Measurements from ENCODE around the gene SNCB.

The SNCB gene

DNA sequence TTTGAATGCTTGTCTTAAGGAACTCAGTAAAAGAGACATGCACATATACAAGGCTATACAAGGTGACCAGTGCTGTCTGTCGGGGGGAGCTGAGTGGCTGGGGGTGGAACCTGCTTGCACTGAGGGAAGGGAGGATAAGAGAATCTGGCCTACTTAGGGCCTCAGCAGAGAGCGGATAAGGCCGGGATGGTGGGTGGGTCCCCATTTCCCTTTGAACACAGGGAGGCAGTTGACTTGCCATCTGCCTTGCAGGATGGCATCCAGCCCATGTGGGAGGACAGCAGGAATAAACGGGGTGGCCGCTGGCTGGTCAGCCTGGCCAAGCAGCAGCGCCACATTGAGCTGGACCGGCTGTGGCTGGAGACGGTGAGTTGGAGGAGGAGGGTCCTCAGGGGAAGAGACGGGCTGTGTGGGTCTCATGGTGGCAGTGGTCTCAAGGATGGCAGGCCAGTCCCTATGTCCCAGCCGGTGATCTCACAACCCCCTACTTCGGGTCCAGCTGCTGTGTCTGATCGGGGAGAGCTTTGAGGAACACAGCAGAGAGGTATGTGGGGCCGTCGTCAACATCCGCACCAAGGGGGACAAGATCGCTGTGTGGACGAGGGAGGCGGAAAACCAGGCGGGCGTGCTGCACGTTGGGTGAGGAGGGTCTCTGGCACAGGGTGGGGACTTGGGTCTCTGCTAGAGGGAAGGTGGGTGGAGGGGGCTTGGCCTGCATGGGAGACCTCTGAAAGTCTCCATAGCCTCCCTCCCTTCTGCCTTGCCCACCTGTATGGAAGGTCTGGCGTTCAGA lies 14.7 kb upstream of the SNCB start:
- DNase-seq = no peak
- H3K27me3 Mint-ChIP-seq = peaks cover 11% of the 10 kb centered on the region
- CTCF ChIA-PET = no interaction called here
- H3K36me3 Mint-ChIP-seq = peaks cover 6% of the 10 kb centered on the region
- no peak overlapping the region for H3K27ac Mint-ChIP-seq
- no peak overlapping the region for H3K4me3 Mint-ChIP-seq
- peaks cover 37% of the 10 kb centered on the region for H3K4me1 Mint-ChIP-seq
- H3K9me3 Mint-ChIP-seq = no peaks in the 10 kb centered on the region

DNA sequence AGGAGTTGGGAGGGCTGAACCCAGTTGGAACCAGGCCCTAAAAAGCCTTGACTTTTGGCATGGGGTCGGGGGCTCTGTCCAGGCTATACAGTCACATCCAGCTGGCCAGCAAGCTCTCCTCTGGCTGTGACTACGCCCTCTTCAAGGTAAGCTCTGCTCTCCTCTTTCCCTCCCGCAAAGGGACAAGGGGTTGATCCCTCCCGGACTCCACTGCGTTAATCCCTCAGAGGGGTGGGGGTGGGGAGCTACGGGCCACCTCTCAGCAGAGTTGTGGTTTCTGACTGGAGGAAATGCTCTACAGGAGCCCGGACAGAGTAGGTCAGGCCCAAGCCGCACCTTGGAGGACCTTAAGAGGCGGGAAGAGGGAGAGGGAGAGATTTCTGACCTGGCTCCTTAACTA lies 14.0 kb upstream of the SNCB start:
- peaks cover 18% of the 10 kb centered on the region for H3K27me3 Mint-ChIP-seq
- H3K36me3 Mint-ChIP-seq = peaks cover 6% of the 10 kb centered on the region
- no peak overlapping the region for H3K4me3 Mint-ChIP-seq
- CTCF ChIA-PET = no interaction called here
- no peak overlapping the region for H3K27ac Mint-ChIP-seq
- no peak for DNase-seq
- peaks cover 30% of the 10 kb centered on the region for H3K4me1 Mint-ChIP-seq
- H3K9me3 Mint-ChIP-seq = no peaks in the 10 kb centered on the region

DNA sequence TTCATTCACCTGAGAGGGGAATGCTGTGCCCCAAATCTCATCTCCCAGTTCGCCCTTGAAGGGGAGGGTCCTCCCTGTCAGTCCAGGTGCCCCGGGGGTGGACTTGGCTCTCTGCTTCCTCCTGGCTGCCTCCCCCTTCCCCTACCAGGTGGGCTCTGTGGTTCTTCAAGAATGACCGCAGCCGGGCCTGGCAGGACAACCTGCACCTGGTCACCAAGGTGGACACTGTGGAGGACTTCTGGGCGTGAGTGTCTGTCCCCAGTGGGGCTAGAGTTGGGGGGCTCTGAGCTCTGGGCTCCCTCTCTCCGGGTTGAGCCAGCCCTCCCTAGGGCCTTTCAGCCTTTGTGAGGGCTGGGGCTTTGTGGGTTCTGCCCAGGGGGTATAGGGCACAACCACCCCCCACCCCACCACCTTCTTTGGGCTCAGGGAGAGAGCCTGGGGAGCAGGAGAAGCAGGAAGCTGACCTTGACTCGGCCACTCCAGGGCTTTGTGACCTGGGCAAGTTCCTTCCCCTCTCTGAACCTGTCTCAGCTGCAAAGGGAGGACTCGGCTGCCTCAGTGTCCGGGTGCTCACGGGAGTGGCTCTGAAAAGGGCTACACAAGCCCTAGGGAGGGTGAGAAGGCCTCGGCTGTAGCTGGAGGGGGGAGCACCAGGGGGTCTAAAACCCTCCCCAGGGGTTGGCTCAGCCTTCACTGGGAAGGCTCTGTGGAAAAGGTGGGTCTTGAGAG lies 13.3 kb upstream of the SNCB start:
- H3K9me3 Mint-ChIP-seq = no peaks in the 10 kb centered on the region
- peaks cover under 1% of the 10 kb centered on the region for H3K36me3 Mint-ChIP-seq
- no peak overlapping the region for H3K27ac Mint-ChIP-seq
- H3K4me3 Mint-ChIP-seq = no peak overlapping the region
- CTCF ChIA-PET = no interaction called here
- H3K27me3 Mint-ChIP-seq = peaks cover 18% of the 10 kb centered on the region
- peaks cover 24% of the 10 kb centered on the region for H3K4me1 Mint-ChIP-seq
- DNase-seq = no peak

DNA sequence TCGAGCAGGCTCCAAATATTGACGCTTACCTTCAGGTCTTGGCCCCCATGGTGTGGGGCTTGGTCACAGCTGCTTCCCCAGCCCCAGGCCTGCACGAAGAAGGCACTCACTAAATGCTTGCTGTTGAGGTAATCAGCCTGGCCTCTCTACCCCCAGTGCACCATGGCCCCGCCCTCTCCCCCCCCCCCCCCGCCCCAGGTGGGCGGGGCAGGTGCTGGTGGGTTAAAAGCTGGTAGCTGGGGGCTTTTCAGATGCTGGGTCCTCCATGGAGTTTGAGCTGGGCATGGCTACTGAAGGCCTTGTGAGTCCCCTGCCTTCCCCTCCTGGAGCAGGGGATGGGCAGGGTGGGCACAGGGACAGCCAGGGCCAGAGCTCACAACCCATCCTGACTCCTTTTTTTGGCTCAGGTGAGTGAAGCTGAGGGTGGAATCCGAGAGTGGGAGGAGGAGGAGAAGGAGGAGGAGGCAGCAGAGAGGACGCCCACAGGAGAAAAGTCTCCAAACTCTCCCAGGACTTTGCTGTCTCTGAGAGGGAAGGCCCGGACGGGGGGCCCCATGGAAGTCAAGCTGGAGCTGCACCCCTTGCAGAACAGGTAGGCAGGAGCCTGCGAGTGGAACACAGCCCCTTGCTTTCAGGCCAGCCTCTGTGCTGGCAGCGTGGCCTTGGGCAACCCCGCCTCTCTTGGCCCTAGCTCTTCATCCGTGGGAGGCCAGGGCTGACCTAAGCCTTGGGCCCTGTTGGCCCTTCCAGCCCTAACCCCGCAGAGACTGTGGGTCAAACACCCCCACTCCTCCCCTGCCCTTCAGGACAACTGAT lies 12.5 kb upstream of the SNCB start:
- no peak for DNase-seq
- Mint-ChIP-seq H3K27me3 (peaks cover 19% of the 10 kb centered on the region), H3K4me3 (no peak overlapping the region), H3K27ac (no peak overlapping the region), H3K9me3 (no peaks in the 10 kb centered on the region), H3K4me1 (peaks cover 18% of the 10 kb centered on the region), H3K36me3 (no peaks in the 10 kb centered on the region)
- CTCF ChIA-PET = no interaction called here

DNA sequence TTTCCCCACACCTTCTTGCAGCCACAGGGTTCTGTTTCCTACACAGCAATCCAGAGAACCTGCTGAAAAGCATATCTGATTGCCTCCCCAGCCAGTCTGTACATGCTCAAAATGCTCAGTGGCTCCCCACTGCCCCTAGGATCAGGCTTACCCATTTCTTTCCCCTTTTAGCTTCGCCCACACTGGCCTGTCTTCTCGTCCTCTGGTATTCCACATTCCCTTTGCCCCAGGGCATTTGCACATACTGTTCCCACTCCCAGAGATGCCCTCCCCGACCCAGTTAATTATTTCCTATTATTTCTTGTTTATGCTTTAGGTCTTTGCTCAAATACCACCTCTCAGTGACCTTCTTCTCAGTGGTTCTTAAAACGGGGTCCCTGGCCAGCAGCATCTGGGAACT lies 10.3 kb upstream of the SNCB start:
- no peaks in the 10 kb centered on the region for H3K9me3 Mint-ChIP-seq
- no peak overlapping the region for H3K27ac Mint-ChIP-seq
- CTCF ChIA-PET = no interaction called here
- H3K36me3 Mint-ChIP-seq = no peaks in the 10 kb centered on the region
- H3K4me1 Mint-ChIP-seq = peaks cover 3% of the 10 kb centered on the region
- no peak overlapping the region for H3K4me3 Mint-ChIP-seq
- peaks cover 42% of the 10 kb centered on the region for H3K27me3 Mint-ChIP-seq
- no peak for DNase-seq

DNA sequence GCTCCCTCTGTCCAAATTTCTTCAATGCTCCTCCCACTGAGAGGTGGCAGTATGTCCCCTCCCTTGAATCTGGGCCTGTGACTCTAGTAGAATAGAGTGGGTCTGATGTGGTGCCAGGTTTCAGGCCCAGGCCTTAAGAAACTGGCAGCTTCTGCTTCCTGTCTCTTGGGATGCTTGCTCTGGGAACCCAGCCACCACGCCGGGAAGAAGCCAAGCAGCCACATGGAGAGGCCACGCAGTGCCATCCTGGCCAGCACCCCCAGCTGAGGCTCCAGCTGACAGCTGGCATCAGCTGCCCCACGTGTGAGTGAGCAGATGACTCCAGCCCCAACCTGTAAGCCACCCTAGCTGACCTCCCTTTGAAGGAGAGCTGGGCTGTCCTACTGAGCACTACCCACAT lies 9.6 kb upstream of the SNCB start:
- no peak for DNase-seq
- Mint-ChIP-seq H3K27ac (no peak overlapping the region), H3K4me1 (peaks cover under 1% of the 10 kb centered on the region), H3K9me3 (no peaks in the 10 kb centered on the region), H3K36me3 (no peaks in the 10 kb centered on the region), H3K27me3 (peaks cover 48% of the 10 kb centered on the region), H3K4me3 (no peak overlapping the region)
- CTCF ChIA-PET = no interaction called here

DNA sequence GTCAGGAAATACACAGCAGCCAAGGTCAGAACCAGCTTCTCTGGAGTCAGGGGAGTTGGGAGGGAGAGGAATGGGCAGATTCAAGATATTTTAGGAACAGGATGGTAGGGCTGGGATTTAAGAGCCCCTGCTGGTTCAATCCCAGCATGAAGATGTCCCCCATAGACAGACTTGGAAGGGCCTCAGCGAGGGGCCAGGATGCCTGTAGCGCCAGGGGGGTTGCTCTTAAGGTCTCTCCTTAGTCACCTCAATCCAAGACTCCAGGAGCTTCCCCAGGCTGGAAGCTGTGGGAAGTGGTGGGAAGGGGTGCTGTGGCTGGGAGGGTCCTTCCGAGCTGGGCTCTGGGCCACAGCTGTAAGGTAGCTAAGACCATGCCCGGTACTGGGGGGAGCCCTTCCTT lies 8.9 kb upstream of the SNCB start:
- Mint-ChIP-seq H3K4me3 (no peak overlapping the region), H3K9me3 (no peaks in the 10 kb centered on the region), H3K36me3 (no peaks in the 10 kb centered on the region), H3K4me1 (peaks cover under 1% of the 10 kb centered on the region), H3K27me3 (peaks cover 55% of the 10 kb centered on the region), H3K27ac (no peak overlapping the region)
- no peak for DNase-seq
- CTCF ChIA-PET = no interaction called here

DNA sequence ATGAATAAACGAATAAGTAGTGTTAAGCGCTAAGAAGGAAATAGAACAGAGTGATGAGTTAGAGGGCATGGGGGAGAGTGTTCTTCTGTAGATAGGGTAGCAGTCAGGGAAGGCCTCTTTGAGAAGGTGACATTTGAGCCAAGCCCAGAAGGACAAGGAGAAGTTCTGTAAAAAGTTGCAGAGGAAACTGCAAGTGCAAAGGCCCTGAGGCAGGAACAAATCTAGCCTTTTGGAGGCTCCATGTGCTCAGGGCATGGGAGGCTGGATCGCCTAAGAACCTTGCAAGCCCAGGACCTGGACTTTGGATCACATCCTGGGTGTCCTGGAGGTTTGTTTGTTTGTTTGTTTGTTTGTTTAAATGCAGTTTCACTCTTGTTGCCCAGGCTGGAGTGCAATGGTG lies 8.1 kb upstream of the SNCB start:
- no peaks in the 10 kb centered on the region for H3K9me3 Mint-ChIP-seq

DNA sequence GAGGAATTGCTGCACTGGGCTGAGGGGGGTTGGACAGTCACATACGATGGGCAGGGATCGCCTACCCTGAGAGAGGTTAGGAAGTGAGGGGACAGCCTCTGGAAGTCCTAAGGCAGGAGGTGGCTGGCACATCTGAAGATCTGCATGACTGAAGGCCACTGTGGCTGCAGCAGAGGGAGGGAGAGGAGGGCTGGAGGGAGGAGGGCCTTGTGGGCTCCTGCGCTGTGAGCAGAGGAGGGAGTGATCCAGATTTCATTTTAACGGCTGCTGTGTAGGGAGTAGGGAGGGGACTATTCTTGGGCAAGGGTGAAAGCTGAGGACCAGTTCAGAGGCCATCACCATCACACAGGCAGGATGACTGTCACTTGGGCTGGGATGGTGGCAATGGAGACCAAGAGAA lies 7.2 kb upstream of the SNCB start:
- CTCF ChIA-PET = no interaction called here
- H3K4me1 Mint-ChIP-seq = peaks cover 6% of the 10 kb centered on the region
- DNase-seq = no peak
- H3K9me3 Mint-ChIP-seq = no peaks in the 10 kb centered on the region
- no peak overlapping the region for H3K4me3 Mint-ChIP-seq
- H3K27ac Mint-ChIP-seq = no peak overlapping the region
- H3K36me3 Mint-ChIP-seq = no peaks in the 10 kb centered on the region
- H3K27me3 Mint-ChIP-seq = peaks cover 61% of the 10 kb centered on the region

More for the DNA sequence above, 8.1 kb upstream of the SNCB start:
- Mint-ChIP-seq H3K27me3 (peaks cover 56% of the 10 kb centered on the region), H3K36me3 (no peaks in the 10 kb centered on the region), H3K4me1 (peaks cover 6% of the 10 kb centered on the region), H3K4me3 (no peak overlapping the region), H3K27ac (no peak overlapping the region)
- CTCF ChIA-PET = no interaction called here
- no peak for DNase-seq

DNA sequence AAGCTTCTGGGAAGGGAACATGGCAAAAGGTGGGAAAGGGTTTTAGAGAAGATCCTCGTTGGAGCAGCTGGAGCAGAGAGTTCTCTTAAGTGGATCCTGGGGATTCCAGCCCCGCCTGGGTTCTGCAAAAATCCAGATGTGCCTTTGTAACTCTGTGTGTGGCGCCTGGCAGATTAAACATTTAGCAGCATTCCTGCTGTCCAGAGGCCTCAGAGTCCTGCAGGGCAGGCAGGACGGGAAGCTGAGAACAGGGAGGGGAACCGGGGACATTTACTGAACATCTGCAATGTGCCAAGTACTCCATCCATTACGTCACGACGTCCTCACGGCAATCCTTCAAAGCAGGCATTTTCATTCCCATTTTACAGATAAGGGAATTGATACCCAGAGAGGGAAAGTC lies 6.1 kb upstream of the SNCB start:
- H3K4me1 Mint-ChIP-seq = peaks cover 6% of the 10 kb centered on the region
- H3K9me3 Mint-ChIP-seq = no peaks in the 10 kb centered on the region
- H3K27ac Mint-ChIP-seq = no peak overlapping the region
- no peak overlapping the region for H3K4me3 Mint-ChIP-seq
- CTCF ChIA-PET = no interaction called here
- peaks cover 72% of the 10 kb centered on the region for H3K27me3 Mint-ChIP-seq
- DNase-seq = no peak
- H3K36me3 Mint-ChIP-seq = no peaks in the 10 kb centered on the region

DNA sequence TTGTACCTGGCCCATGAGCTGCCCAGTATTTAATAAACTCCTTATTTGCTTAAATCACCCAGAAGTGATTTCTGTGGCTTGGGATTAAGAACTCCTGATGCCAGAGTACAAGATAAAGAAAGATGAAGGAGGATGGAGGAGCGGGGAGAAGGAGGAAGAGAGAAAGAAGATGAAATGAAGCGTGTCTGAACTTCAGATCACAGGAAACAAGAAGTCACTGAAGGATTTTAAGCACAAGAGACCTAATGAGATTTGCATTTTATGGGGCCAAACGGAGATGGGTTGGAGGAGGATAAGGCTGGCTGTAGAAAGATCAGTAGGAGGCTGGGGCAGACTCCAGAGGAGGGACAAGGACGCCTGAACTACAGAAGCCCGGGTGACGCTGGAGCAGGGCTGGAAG lies 3.3 kb upstream of the SNCB start:
- Mint-ChIP-seq H3K4me1 (peaks cover 19% of the 10 kb centered on the region), H3K36me3 (no peaks in the 10 kb centered on the region), H3K4me3 (no peak overlapping the region), H3K9me3 (no peaks in the 10 kb centered on the region), H3K27ac (no peak overlapping the region), H3K27me3 (peaks cover 93% of the 10 kb centered on the region)
- no peak for DNase-seq
- CTCF ChIA-PET = interaction anchor here (1.0 kb wide), 1 partner anchor 27 kb away, joined by 3 read pairs; no protein-coding TSS in a partner anchor

DNA sequence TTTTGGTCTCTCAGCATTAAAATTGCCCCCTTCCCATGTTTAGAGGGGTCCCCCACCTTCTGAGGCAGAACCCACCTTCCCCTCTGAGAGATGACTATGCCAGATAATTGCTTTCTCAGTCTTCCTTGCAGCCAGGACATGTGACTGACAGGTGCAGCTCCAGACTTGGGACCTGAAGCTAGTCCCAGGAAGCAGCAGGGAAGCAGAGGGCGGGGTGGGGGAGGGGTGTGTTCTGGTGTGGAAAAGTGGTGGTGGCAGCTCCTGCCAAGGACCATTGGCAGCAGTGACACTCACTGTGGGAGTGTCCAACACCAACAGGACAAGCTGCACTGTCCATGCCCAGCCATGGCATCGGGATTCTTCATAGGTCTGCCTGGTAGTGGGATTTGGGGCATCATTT lies 2.4 kb upstream of the SNCB start:
- CTCF ChIA-PET = interaction anchor here (1.0 kb wide), 1 partner anchor 28 kb away, joined by 3 read pairs; no protein-coding TSS in a partner anchor
- Mint-ChIP-seq H3K4me3 (no peak overlapping the region), H3K9me3 (no peaks in the 10 kb centered on the region), H3K4me1 (peaks cover 21% of the 10 kb centered on the region), H3K27ac (no peak overlapping the region), H3K36me3 (no peaks in the 10 kb centered on the region), H3K27me3 (peaks cover 98% of the 10 kb centered on the region)
- no peak for DNase-seq

DNA sequence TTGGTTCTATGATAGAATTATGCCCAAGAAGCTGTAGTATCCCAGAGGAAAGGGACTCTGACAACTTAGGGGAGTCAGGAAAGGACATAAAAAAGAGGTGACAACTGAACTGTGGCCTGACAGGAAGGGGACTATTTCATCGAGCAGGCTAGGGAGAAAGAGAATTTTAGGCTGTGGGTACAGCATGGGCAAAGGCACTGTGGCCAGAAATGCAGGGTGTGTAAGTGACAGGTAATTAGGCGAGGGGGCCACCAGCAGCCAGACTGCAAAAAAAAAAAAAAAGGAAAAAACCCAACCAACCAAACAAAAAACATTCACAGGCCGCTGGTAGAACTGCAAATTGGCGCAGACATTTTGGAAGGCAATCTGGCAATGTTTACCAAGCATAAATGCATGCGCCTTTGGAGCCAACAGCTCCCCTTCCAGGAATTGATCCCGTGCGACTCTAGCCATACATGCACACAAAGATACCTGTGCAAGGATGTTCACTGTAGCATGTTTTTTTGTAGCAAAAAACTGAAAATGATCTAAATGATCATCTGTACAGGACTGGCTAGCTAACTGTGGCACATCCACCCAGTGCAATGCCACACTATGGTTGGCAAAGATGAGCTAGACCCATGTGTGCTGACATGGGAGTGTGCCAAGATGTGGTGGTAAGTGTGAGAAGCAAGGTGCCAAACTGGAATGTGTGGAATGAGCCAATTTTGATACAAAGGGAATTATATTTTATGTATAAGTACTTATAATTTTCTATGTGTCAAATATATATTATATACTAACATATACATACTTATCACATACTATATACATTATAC lies 1.3 kb upstream of the SNCB start:
- Mint-ChIP-seq H3K27me3 (peaks cover 98% of the 10 kb centered on the region), H3K4me1 (peaks cover 21% of the 10 kb centered on the region), H3K27ac (no peak overlapping the region), H3K9me3 (no peaks in the 10 kb centered on the region), H3K4me3 (no peak overlapping the region), H3K36me3 (no peaks in the 10 kb centered on the region)
- no peak for DNase-seq
- CTCF ChIA-PET = interaction anchor here (1.9 kb wide), 1 partner anchor 15 kb away, joined by 6 read pairs; the partner anchor contains the start of gene TSPAN17
